ENCODE data around the gene MLIP.
"Not testable (repeated sequence)": the region's sequence is repeated elsewhere in the genome, so short reads cannot be mapped to it uniquely, and the experiment has no call there.

Gene MLIP

GRCh38 chr6:54111341-54112045 is at the start of gene MLIP:
TSS of gene MLIP (plus strand) at chr6:54111443. CDS start at chr6:54111480, 37 bp downstream.
- DNase-seq (ENCODE audit: low spot score): no peak

DNA sequence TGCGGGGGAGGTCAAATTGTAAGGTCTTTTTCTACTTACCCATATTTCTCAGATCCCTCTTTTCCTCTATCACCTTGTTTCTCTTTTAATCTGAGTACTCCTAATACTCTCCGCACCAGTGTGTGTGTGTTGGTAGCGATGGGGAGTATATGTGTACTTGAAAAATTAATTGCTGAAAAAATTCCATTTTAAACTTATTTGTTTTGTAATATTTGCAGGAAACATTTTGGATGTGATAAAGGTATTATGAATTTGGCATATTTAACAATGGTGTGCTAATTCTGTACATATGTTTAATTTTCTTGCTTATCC is 48.1 kb upstream of the MLIP start:
- DNase-seq (ENCODE audit: low spot score): no peak

DNA sequence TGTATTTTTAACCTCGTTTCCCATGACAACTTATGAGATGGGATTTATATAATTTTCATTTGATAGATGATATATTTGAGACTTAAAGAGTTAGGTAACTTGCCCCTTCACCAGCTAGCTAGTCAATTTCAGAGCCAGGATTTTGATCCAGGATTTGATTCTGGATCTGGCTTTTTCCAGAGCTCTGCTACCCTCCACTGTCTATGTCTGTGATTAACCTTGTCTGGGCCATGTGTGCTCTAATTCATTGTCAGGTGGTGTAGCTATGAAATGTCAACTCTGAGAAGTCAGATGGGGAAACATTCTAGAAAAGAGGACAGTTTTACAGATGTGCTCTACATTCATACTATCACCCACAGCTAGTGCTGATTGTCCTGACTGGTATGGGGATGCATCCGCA is 42.5 kb upstream of the MLIP start:
- no peak for DNase-seq (ENCODE audit: low spot score)

GRCh38 chr6:54070025-54070424 is 41.2 kb upstream of the MLIP start:
- no peak for DNase-seq (ENCODE audit: low spot score)

DNA sequence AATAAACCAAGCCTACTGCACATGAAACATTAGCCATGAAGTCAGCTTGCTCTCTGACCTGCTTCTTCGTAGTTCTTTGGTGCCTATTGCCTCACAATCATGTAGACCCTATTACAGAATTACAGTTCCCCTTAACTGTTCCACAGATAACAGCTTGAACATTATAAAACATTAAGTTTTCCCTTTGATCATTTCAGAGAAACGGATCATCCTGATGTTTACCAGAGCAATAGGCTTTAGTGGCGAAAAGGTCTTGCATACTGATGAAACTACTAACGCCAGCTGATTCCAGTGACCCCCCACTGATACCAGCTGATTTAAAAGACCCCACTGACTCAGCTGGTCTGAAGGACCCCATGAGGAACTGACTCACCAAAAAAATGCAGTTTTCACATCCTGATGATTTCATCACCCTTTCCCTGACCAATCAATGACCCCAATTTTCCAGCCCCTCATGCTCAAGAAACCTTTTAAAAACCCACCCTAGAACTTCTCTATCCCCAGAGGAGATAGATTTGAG is 39.4 kb upstream of the MLIP start:
- DNase-seq (ENCODE audit: low spot score): no peak

GRCh38 chr6:54072635-54073313 is 38.5 kb upstream of the MLIP start:
- DNase-seq (ENCODE audit: low spot score): no peak

DNA sequence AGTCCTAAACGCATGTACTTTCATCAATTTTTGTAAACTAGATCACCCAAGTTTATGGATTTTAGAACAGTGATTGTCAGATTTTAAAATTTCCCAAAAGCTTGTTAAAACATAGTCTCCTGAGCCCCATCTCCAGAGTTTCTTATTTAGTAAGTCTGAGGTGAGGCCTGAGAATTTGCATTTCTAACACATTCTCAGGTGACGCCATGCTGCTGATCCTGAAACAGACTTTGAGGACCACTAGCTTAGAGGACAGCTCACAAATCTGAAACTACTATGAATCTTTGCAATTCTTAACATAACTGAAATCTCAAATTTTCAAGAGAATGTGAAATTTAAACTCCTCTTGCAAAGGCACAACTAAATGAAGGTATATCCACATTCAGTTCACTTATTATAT is 37.8 kb upstream of the MLIP start:
- DNase-seq (ENCODE audit: low spot score): no peak

GRCh38 chr6:54074109-54074508 is 37.1 kb upstream of the MLIP start:
- DNase-seq (ENCODE audit: low spot score): no peak

GRCh38 chr6:54074578-54075195 is 36.6 kb upstream of the MLIP start:
- no peak for DNase-seq (ENCODE audit: low spot score)

DNA sequence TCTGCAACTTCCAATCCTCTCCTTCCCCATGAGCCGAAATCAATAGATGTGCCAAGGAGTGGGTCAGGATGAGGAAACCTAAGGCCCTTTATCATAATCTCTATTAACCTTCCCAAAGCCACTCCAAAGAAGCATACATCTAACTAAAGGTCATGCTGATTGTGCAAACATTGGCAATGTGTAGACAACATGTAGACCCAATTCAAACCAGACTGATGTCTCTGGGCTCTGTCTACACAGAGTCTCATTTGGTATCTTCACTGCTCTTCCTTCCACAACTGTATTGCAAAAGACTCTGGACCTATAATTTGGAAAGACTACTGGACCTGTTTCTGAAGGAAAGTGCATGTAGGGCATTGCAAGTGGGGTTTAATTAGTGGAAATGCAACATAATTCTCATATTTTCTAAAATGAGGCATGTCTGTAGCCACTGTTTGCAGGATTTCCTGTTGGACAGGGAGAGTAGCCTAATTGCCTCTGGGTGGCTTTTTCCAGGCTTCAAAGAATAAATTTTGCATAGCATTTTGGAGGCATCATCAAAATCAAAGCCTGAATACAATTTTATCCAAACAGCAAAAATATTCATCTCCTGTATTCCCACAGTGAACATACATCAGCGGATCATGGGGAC is 35.0 kb upstream of the MLIP start:
- DNase-seq (ENCODE audit: low spot score): no peak

DNA sequence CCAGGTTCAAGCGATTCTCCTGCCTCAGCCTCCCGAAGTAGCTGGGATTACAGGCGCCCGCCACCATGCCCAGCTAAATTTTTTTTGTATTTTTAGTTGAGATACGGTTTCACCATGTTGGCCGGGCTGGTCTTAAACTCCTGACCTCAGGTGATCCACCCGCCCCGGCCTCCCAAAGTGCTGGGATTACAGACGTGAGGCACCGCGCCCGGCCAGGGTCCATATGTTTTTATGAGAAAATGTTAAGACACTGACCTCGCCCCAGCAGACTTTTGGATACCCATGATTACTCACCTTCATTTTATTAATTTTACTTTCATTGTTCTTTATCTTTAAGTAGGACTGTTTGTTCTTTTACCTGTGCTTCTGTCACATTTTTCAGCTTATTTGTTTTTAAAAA is 29.7 kb upstream of the MLIP start:
- DNase-seq (ENCODE audit: low spot score): not testable (repeated sequence)

DNA sequence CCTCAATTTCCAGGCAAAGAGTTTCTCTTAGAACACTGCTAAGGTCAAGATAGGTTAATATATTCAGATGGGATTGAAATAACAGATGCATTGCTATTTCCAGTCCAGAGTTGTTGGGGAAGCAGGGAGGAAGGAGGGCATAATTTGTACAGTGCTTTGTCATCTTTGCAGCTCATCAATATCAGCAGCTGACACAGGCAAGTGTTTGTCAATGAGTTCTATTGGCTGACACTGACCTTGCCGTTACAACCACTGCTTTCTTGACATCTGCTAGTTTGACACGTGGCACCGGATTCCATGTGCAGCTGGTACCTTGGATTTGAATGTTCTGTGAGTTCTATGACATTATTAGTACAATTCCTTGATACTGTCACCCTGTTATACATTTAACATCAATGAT is 28.0 kb upstream of the MLIP start:
- no peak for DNase-seq (ENCODE audit: low spot score)

DNA sequence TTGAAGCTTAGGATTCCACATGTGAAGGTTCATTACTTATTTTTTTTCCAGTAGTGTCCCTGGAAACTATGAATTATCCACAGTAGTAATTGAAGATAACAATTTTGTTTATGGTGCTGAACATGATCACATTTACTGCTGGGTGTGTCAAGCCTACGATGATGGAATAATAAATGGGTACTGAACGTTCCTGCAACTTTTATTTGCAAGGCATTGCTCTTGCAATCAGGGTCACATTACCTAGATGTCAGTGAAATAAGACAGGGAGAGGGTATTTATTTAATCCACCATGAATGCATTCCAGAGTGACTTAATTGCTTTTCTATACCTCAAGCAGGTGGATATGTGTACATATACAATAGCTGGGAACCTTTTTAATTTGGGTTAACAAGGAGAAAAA is 27.0 kb upstream of the MLIP start:
- no peak for DNase-seq (ENCODE audit: low spot score)

- no peak for DNase-seq (ENCODE audit: low spot score)
Measured at GRCh38 chr6:54085047-54085446, 26.2 kb upstream of the MLIP start.

- no peak for DNase-seq (ENCODE audit: low spot score)
Measured at GRCh38 chr6:54085541-54085940, 25.7 kb upstream of the MLIP start.

- DNase-seq (ENCODE audit: low spot score): no peak
Measured at GRCh38 chr6:54086439-54086838, 24.8 kb upstream of the MLIP start.

- no peak for DNase-seq (ENCODE audit: low spot score)
Measured at GRCh38 chr6:54087721-54088120, 23.5 kb upstream of the MLIP start.

GRCh38 chr6:54093326-54093948 is 17.8 kb upstream of the MLIP start:
- DNase-seq (ENCODE audit: low spot score): no peak

DNA sequence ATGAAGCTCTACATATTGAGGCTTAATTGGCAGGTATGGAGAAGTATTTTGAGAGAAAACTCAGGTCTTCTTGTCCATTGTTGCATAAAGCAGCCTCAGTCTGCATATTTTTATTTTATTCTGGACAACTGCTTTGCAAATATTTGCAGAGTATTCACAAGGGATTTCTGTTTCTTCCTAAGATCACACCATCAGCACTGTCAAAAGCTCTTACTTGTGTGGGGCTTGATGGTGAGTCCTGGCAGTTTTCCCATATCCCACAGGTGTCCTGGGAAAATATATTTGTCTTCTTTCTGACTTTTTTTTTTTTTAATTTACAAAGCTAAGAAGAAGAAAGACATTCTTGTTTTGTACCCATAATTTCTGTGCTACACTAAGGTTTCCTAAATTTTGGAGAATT is 16.9 kb upstream of the MLIP start:
- no peak for DNase-seq (ENCODE audit: low spot score)

GRCh38 chr6:54094786-54095185 is 16.5 kb upstream of the MLIP start:
- no peak for DNase-seq (ENCODE audit: low spot score)

DNA sequence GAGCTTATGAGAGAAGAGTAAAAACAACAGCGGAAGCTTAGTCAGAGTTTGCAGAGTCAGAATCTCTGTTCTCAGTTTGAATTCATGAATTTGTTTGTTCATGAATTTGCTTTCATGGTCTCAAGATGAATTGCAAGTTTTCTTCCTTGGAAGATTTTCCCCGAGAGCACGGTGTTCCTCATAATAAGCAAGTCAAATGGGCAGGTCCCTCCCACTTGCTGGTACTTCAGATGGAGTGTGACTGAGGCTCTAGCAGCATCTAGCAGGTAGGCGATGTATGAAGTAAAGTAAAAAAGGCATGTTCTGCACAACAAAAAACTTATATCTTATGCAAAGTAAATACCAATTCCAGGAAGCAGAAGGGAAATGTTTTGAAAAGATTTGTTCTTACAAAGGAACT is 15.5 kb upstream of the MLIP start:
- DNase-seq (ENCODE audit: low spot score): no peak

- DNase-seq (ENCODE audit: low spot score): no peak
Measured at GRCh38 chr6:54096811-54097210, 14.4 kb upstream of the MLIP start.

DNA sequence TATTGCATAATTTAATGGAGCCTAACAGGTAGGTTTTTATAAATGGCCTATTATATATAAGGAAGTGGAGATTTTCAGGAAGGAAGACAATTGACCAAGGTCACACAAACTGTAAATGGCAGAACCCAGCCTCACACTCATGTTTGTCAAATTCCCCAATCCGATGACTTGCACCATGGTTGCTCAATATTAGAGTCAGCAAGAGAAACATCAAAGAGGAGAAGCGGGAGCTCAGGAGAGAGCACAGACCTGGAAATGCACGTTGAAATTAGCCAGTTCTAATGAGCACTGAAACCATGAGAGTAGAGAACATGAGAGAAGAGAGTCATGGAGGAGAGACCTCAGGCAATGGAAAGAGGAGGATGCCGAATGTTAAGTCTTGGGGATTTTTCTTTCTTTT is 13.5 kb upstream of the MLIP start:
- DNase-seq (ENCODE audit: low spot score): no peak
